ENCODE measurements around the gene ARHGEF12.

DNA sequence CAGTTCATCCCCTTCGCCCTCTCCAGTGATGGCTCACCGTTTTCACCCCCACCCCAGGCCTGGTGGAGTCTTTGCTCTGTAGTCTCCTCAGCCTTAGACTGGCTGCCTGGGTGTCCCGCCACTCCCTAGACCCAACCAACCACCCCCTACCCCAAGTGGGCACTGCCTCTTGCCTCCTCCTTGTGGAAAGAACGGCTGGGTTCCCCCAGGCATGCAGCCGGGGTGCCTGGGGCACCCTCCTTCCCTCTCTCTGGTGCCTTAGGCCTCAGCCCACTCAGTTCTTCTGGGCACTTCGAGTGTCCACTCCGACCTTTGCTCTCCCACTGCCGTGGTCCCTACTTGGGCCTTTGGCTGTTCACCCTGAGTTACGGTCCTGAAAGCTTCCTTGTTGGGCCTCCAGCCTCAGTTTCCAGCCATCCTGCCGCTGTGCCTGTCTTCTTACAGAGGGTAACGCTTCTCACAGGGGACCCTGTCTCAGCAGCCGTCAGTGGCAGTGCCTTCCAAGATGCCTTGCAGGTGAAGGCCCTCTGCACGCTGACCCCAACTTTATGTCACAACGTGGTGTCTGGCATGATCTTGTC is 178.4 kb downstream of the ARHGEF12 start:
- TF ChIP-seq NFRKB (IDR thresholded peaks at IDR 0.05) (no peak), FOXA1 (IDR thresholded peaks at IDR 0.05) (no peak), FOXK2 (IDR thresholded peaks at IDR 0.05) (no peak), FOXM1 (IDR thresholded peaks at IDR 0.05; ENCODE audit: borderline replicate concordance) (no peak), LEF1 (IDR thresholded peaks at IDR 0.05; ENCODE audit: borderline replicate concordance) (no peak), TARDBP (IDR thresholded peaks at IDR 0.05) (no peak)
